ENCODE measurements around the gene CLEC20A. TPM values are rescaled to one million over a fixed set of nuclear protein-coding genes. Genes with fewer than 3 reads are reported as not detected.

Gene CLEC20A
- total RNA-seq, 6 experiments from 2014 or later = not detected

GRCh38 chr1:178539291-178539690, 42.5 kb upstream of the CLEC20A start:
- DNase-seq (no peak), ATAC-seq (no peak)
- H3K4me3 ChIP-seq = no peak overlapping the region
- H3K27ac ChIP-seq = no peak overlapping the region
- intact Hi-C loops (cut with DNase I) = no loop called here
- H3K4me1 ChIP-seq = peaks cover 0 to 33% (median 10%) of the 10 kb centered on the region in 4 donors
- 84% methylated on average over 7 of the region's 7 CpGs for WGBS (ENCODE audit: insufficient coverage, low coverage, low lambda C conversion rate, missing lambda C conversion rate)
- H3K9me3 ChIP-seq = no peaks in the 10 kb centered on the region
- no peaks in the 10 kb centered on the region for H3K36me3 ChIP-seq
- TF ChIP-seq CTCF (IDR thresholded peaks at IDR 0.05) (no peak), POLR2A (IDR thresholded peaks at IDR 0.05) (no peak)
- H3K27me3 ChIP-seq = no peaks in the 10 kb centered on the region

- intact Hi-C loops (cut with DNase I) = no loop called here
- H3K36me3 ChIP-seq = no peaks in the 10 kb centered on the region
- peaks cover 0 to 25% (median 7%) of the 10 kb centered on the region in 4 donors for H3K4me1 ChIP-seq
- DNase-seq (no peak), ATAC-seq (no peak)
- no peaks in the 10 kb centered on the region for H3K9me3 ChIP-seq
- H3K27ac ChIP-seq = peak overlapping the region in 1 of 3 donors; percentile 85
- TF ChIP-seq CTCF (IDR thresholded peaks at IDR 0.05) (no peak), POLR2A (IDR thresholded peaks at IDR 0.05) (no peak)
- no peaks in the 10 kb centered on the region for H3K27me3 ChIP-seq
- 60% methylated on average over 4 of the region's 9 CpGs for WGBS (ENCODE audit: insufficient coverage, low coverage, low lambda C conversion rate, missing lambda C conversion rate)
- no peak overlapping the region for H3K4me3 ChIP-seq
Observed at GRCh38 chr1:178538192-178538916, 41.6 kb upstream of the CLEC20A start.

- DNase-seq = peak; percentile 66 to 85 (median 80)
- peak; percentile 36 to 60 (median 47) for ATAC-seq
- peak overlapping the region; percentile 56 to 87 (median 85) for H3K27ac ChIP-seq
Observed at GRCh38 chr1:178537382-178538090, 40.8 kb upstream of the CLEC20A start.

GRCh38 chr1:178536844-178537371, 40.1 kb upstream of the CLEC20A start:
- DNase-seq (peak; percentile 74 to 92 (median 86)), ATAC-seq (peak; percentile 88 to 89 (median 88))
- no peaks in the 10 kb centered on the region for H3K36me3 ChIP-seq
- no peaks in the 10 kb centered on the region for H3K27me3 ChIP-seq
- H3K9me3 ChIP-seq = no peaks in the 10 kb centered on the region
- peak overlapping the region in 2 of 3 donors; percentile 8 to 9 for H3K4me3 ChIP-seq
- peak overlapping the region; percentile 56 to 87 (median 85) for H3K27ac ChIP-seq
- WGBS (ENCODE audit: insufficient coverage, low coverage, low lambda C conversion rate, missing lambda C conversion rate) = 20% methylated on average over 4 of the region's 7 CpGs
- H3K4me1 ChIP-seq = peaks cover 0 to 21% (median 7%) of the 10 kb centered on the region in 4 donors
- TF ChIP-seq POLR2A (IDR thresholded peaks at IDR 0.05) (no peak), CTCF (IDR thresholded peaks at IDR 0.05) (no peak)
- intact Hi-C loops (cut with DNase I) = no loop called here

More at GRCh38 chr1:178537382-178538090, 40.8 kb upstream of the CLEC20A start:
- 54% methylated on average over 15 of the region's 20 CpGs for WGBS (ENCODE audit: insufficient coverage, low coverage, low lambda C conversion rate, missing lambda C conversion rate)
- Histone ChIP-seq H3K9me3 (no peaks in the 10 kb centered on the region), H3K4me3 (peak overlapping the region in 2 of 3 donors; percentile 8 to 9), H3K27me3 (no peaks in the 10 kb centered on the region), H3K4me1 (peaks cover 0 to 21% (median 7%) of the 10 kb centered on the region in 4 donors), H3K36me3 (no peaks in the 10 kb centered on the region)
- TF ChIP-seq CTCF (IDR thresholded peaks at IDR 0.05) = no peak
- TF ChIP-seq POLR2A (IDR thresholded peaks at IDR 0.05) = no peak
- intact Hi-C loops (cut with DNase I) = no loop called here

Data from right lobe of liver (tissue), 6 donors.